ENCODE measurements around the gene TMEM181.

GRCh38 chr6:158536891-158537798 is 22.7 kb upstream of the TMEM181 start:
- TF ChIP-seq CTCF (IDR thresholded peaks at IDR 0.05; ENCODE audit: low read depth, low read length) (no peak), EZH2phosphoT487 (IDR thresholded peaks at IDR 0.05; ENCODE audit: low read depth) (no peak)

Measured in OCI-LY3 (cell line).